HL-60/S4 treated with phorbol 12-myristate 13-acetate at 8.2 ng/mL for 4 days and 3 days (cell line): ENCODE measurements around the gene DEAF1.

Source experiments
- in situ Hi-C: fragments of 300-500 bp; cut with MboI; formaldehyde crosslinking; loops from 2 replicates; pipeline ENCODE4 v1.15.0; 2022; ENCODE audit warnings: low sequenced_read_pairs

Gene DEAF1

GRCh38 chr11:597166-597725 lies 97.8 kb downstream of the DEAF1 start:
- in situ Hi-C loops, result no loop called here

GRCh38 chr11:596374-596773 lies 98.6 kb downstream of the DEAF1 start:
- in situ Hi-C loops, result no loop called here

DNA sequence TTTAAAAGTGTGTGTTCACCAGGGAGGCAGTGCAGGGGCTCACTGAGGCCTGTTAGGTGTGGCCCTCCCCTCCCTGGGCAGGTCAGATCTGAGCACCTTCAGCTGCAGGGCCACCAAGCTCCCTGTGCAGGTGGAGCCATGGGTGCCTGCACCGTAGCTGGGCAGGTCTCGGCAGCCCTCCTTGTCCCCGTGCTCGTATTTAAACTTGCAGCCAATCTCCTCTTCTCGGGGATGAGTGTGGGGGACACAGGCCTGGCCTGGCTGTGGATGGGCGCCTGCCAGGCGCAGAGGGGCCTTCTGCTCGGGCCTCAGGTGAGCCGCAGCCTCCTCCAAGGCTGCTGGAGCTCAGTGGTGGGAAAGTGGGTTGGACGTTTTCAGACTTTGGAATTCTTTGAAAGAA lies 99.6 kb downstream of the DEAF1 start:
- in situ Hi-C loops, result no loop called here
